ENCODE results near the gene ENDOD1.

DNA sequence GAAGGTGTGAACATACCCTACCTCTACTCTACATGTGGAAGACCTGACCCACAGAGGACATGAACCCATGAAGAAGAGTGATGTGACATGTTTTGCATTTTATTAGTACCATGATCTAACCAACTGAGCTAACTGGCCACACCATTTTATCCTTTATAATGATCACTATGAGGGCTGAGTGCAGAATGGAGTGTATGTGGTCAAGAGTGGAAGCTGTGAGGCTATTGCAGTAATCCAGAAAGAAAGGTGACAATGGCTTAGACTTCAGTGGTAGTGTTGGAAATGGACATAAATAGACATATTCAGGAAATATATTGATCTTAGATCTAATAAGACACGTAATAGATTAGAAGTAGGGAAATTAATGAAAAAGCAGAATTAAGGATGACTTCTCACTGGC lies 19.2 kb upstream of the ENDOD1 start:
- TF ChIP-seq, protein P1, sequence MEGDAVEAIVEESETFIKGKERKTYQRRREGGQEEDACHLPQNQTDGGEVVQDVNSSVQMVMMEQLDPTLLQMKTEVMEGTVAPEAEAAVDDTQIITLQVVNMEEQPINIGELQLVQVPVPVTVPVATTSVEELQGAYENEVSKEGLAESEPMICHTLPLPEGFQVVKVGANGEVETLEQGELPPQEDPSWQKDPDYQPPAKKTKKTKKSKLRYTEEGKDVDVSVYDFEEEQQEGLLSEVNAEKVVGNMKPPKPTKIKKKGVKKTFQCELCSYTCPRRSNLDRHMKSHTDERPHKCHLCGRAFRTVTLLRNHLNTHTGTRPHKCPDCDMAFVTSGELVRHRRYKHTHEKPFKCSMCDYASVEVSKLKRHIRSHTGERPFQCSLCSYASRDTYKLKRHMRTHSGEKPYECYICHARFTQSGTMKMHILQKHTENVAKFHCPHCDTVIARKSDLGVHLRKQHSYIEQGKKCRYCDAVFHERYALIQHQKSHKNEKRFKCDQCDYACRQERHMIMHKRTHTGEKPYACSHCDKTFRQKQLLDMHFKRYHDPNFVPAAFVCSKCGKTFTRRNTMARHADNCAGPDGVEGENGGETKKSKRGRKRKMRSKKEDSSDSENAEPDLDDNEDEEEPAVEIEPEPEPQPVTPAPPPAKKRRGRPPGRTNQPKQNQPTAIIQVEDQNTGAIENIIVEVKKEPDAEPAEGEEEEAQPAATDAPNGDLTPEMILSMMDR (IDR thresholded peaks at IDR 0.05): no peak
- TF ChIP-seq POLR2A (IDR thresholded peaks at IDR 0.05): no peak
